Rectal smooth muscle tissue (tissue), 1 donor: ENCODE results near the gene LRRC25.

Experiments
- H3K27ac ChIP-seq: one replicate; pipeline ENCODE4 v1.7.0; 2013; ENCODE audit warnings: low read depth, low read length, inconsistent platforms
- H3K27me3 ChIP-seq: one replicate; pipeline ENCODE4 v1.7.0; 2013; ENCODE audit warnings: low read length; ENCODE audit not compliant: control insufficient read depth, insufficient read depth
- H3K36me3 ChIP-seq: one replicate; pipeline ENCODE4 v1.7.0; 2013; ENCODE audit warnings: low read length; ENCODE audit not compliant: control insufficient read depth, insufficient read depth
- H3K4me1 ChIP-seq: one replicate; pipeline ENCODE4 v1.7.0; 2013; ENCODE audit warnings: low read length; ENCODE audit not compliant: control insufficient read depth, insufficient read depth
- H3K4me3 ChIP-seq: one replicate; pipeline ENCODE4 v1.7.0; 2013; ENCODE audit warnings: low read length
- H3K9ac ChIP-seq: one replicate; pipeline ENCODE4 v1.7.0; 2013; ENCODE audit warnings: low read length

Gene LRRC25

DNA sequence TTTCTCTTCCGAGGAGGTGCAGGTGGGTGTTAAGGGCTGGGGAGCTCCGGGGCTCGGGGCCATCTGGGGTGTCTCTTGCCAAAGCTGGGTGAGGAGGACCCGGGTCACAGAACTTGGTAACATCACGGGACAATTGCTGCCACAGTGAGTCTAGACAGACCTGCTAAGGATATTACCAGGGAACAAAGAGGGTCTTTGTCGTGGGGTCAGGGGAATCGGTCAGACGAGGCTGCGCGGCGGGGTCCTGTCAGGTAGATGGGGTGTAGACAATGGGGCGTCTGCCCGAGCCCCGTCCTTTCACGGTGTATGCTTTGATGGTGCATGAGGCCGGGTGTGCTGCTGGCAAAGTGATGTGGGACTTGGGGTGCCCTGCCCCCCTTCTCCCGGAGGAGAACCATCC, 49.3 kb downstream of the LRRC25 start:
- Histone ChIP-seq H3K27me3 (no peaks in the 10 kb centered on the region), H3K4me3 (no peak overlapping the region), H3K36me3 (peaks cover 5% of the 10 kb centered on the region), H3K9ac (no peak overlapping the region), H3K27ac (no peak overlapping the region), H3K4me1 (no peaks in the 10 kb centered on the region)

GRCh38 chr19:18346091-18346490, 51.3 kb downstream of the LRRC25 start:
- H3K4me1 ChIP-seq, result no peaks in the 10 kb centered on the region
- H3K36me3 ChIP-seq, result peaks cover 5% of the 10 kb centered on the region
- H3K9ac ChIP-seq, result no peak overlapping the region
- no peaks in the 10 kb centered on the region for H3K27me3 ChIP-seq
- H3K27ac ChIP-seq, result no peak overlapping the region
- H3K4me3 ChIP-seq, result no peak overlapping the region

DNA sequence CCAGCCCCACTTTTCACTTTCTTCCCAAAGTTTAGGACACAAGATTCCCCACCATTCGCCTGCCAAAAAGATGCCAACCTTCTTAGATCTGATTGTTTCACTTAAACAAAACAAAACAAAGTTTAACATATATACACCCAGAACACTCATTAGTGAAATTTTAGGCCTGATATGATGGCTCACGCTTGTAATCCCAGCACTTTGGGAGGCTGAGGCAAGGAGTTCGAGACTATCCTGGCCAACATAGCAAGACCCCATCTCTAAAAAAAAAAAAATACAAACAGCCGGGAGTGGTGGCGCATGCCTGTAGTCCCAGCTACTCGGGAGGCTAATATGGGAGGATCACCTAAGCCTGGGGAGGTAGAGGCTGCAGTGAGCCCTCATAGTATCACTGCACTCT, 52.1 kb downstream of the LRRC25 start:
- Histone ChIP-seq H3K27me3 (no peaks in the 10 kb centered on the region), H3K4me1 (no peaks in the 10 kb centered on the region), H3K4me3 (no peak overlapping the region), H3K9ac (no peak overlapping the region), H3K27ac (no peak overlapping the region), H3K36me3 (peaks cover 5% of the 10 kb centered on the region)

DNA sequence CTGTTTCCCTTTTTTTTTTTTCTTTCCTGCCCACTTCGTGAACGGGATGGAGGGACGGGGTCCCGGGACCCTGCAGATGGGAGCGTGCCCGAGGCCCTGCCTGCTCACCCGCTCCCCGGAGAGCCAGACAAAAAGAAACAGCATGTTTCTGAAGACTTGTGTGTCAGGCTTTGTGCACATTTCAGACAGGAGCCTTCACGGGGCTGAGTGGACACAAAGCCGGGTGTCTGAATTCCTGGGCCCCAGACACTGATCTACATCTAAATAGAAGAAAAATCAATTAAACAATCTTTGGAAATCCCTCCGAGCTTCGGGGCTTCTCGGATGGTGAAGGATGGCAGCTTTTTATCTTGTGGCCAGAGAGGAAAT, 52.9 kb downstream of the LRRC25 start:
- no peak overlapping the region for H3K4me3 ChIP-seq
- H3K27ac ChIP-seq, result no peak overlapping the region
- H3K36me3 ChIP-seq, result peaks cover 5% of the 10 kb centered on the region
- H3K27me3 ChIP-seq, result no peaks in the 10 kb centered on the region
- H3K4me1 ChIP-seq, result no peaks in the 10 kb centered on the region
- no peak overlapping the region for H3K9ac ChIP-seq

GRCh38 chr19:18342090-18342632, 55.3 kb downstream of the LRRC25 start:
- Histone ChIP-seq H3K36me3 (peaks cover 5% of the 10 kb centered on the region), H3K9ac (no peak overlapping the region)

More at GRCh38 chr19:18342090-18342632, 55.3 kb downstream of the LRRC25 start:
- Histone ChIP-seq H3K4me1 (no peaks in the 10 kb centered on the region), H3K4me3 (no peak overlapping the region), H3K27ac (no peak overlapping the region), H3K27me3 (no peaks in the 10 kb centered on the region)
